ENCODE results near the gene SMAD3. TPM values are rescaled to one million over a fixed set of nuclear protein-coding genes. Genes with fewer than 3 reads are reported as not detected.

The SMAD3 gene
- total and polyA plus RNA-seq, 2 donors (not counting 1 experiment from before 2014, with no cell fraction given): 55.9 to 163 TPM

DNA sequence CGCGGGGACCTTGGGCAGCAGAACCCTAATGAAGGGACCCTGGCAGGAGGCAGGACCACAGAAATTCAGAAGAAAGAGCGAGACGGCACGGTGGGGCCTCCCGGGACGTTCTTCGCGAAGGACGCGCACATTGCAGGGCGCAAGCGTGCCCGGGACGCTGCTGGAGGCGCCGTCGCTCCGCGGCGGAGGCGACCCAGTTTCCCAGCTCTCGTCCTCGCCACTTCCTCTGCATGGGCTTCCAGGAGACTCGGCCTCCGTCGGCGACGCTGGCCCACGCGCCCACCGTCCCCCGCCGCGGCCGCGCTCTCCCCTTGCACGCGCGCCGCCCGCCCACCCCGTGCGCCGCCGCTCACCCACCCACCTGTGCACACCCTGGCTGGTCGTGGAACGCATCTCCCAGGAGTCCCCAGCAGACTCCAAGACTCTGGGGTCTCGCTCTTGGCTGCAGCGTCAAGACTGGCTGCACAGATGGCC is 31.8 kb upstream of the SMAD3 start:
- no peaks in the 10 kb centered on the region for H3K79me2 ChIP-seq (ENCODE audit: control insufficient read depth, insufficient read depth, low read length)
- peak; percentile 49 for DNase-seq
- H3K4me2 ChIP-seq (replicated peaks; ENCODE audit: low read depth, low read length, poor library complexity, severe bottlenecking): peak overlapping the region; percentile 87
- peak overlapping the region; percentile 64 for H2AFZ ChIP-seq (ENCODE audit: insufficient read depth, low read depth, low read length, poor library complexity, severe bottlenecking)
- intact Hi-C loops (cut with micrococcal nuclease): no loop called here
- CTCF ChIA-PET: interaction anchor here (1.5 kb wide), 1 partner anchor 270 kb away, joined by 3 read pairs; no protein-coding TSS in a partner anchor
- peak overlapping the region; percentile 54 for H3K9ac ChIP-seq (ENCODE audit: low read length)
- 9% methylated on average over 50 of the region's 50 CpGs for WGBS (ENCODE audit: insufficient coverage)
- no peaks in the 10 kb centered on the region for H4K20me1 ChIP-seq (ENCODE audit: control insufficient read depth, insufficient read depth, low read length, poor library complexity, severe bottlenecking)
- H3K9me3 Mint-ChIP-seq (ENCODE audit: insufficient read depth): no peaks in the 10 kb centered on the region
- H3K4me1 Mint-ChIP-seq: peaks cover 23% of the 10 kb centered on the region
- H3K27me3 ChIP-seq (replicated peaks in 1 of 4; ENCODE audit: control extremely low read depth in 1 of 4, control insufficient read depth in 3 of 4, insufficient read depth in 4 of 4, low read length in 3 of 4): peaks cover 0 to 27% (median 8%) of the 10 kb centered on the region in 4 experiments
- H3K4me3 Mint-ChIP-seq: peak overlapping the region; percentile 70
- TF ChIP-seq EZH2 (IDR thresholded peaks at IDR 0.05; ENCODE audit: borderline replicate concordance, insufficient read depth, low read depth, low read length, poor library complexity, severe bottlenecking): no peak
- TF ChIP-seq, protein P1, sequence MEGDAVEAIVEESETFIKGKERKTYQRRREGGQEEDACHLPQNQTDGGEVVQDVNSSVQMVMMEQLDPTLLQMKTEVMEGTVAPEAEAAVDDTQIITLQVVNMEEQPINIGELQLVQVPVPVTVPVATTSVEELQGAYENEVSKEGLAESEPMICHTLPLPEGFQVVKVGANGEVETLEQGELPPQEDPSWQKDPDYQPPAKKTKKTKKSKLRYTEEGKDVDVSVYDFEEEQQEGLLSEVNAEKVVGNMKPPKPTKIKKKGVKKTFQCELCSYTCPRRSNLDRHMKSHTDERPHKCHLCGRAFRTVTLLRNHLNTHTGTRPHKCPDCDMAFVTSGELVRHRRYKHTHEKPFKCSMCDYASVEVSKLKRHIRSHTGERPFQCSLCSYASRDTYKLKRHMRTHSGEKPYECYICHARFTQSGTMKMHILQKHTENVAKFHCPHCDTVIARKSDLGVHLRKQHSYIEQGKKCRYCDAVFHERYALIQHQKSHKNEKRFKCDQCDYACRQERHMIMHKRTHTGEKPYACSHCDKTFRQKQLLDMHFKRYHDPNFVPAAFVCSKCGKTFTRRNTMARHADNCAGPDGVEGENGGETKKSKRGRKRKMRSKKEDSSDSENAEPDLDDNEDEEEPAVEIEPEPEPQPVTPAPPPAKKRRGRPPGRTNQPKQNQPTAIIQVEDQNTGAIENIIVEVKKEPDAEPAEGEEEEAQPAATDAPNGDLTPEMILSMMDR (IDR thresholded peaks at IDR 0.05): no peak
- ATAC-seq (ENCODE audit: low read depth): peak; percentile 43
- peak overlapping the region; percentile 16 to 58 (median 49) for H3K4me3 ChIP-seq (ENCODE audit: control extremely low read depth in 1 of 5, extremely low read depth in 1 of 5, insufficient read depth in 1 of 5, low read depth in 2 of 5, low read length in 4 of 5)
- no peak overlapping the region for H3K27ac Mint-ChIP-seq
- peaks cover 3% of the 10 kb centered on the region for H3K27me3 Mint-ChIP-seq
- POLR2A ChIA-PET: no interaction called here
- H3K27ac ChIP-seq (ENCODE audit: low read length in 2 of 2): no peak overlapping the region
- H3K4me1 ChIP-seq (ENCODE audit: control insufficient read depth in 2 of 2, insufficient read depth in 2 of 2, low read length in 2 of 2): peaks cover 21 to 25% of the 10 kb centered on the region in 2 donors
- peaks cover 0 to 6% (median 0%) of the 10 kb centered on the region in 3 donors for H3K9me3 ChIP-seq (ENCODE audit: control extremely low read depth in 1 of 3, control insufficient read depth in 2 of 3, insufficient read depth in 1 of 3, low read length in 2 of 3)
- no peaks in the 10 kb centered on the region for H3K36me3 ChIP-seq (replicated peaks in 1 of 2; ENCODE audit: control extremely low read depth in 1 of 2, control insufficient read depth in 1 of 2, extremely low read depth in 1 of 2, insufficient read depth in 2 of 2, low read length in 1 of 2)

DNA sequence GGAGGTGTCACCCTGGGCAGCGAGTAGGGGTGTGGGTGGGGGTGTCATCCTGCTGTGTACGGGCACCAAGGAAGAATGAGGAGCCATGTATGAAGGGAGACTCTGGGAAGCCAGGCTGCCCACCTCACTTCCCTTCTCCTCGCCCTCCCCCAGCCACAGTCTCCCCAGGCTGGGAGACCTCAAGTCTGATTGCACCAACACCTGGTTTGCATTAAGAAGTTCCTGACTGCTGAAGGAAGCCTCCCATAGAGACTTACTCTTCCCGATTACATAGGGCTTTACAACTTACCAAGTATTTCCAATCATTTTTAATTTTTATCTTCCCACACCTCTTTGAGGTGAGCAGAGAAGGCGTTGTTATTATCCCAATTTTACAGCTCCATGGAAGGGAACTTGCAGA is 29.5 kb upstream of the SMAD3 start:
- H3K27me3 Mint-ChIP-seq: peaks cover 3% of the 10 kb centered on the region
- ATAC-seq (ENCODE audit: low read depth): no peak
- Histone ChIP-seq H3K27me3 (replicated peaks in 1 of 4; ENCODE audit: control extremely low read depth in 1 of 4, control insufficient read depth in 3 of 4, insufficient read depth in 4 of 4, low read length in 3 of 4) (peaks cover 0 to 33% (median 8%) of the 10 kb centered on the region in 4 experiments), H3K4me2 (replicated peaks; ENCODE audit: low read depth, low read length, poor library complexity, severe bottlenecking) (no peak overlapping the region), H3K36me3 (replicated peaks in 1 of 2; ENCODE audit: control extremely low read depth in 1 of 2, control insufficient read depth in 1 of 2, extremely low read depth in 1 of 2, insufficient read depth in 2 of 2, low read length in 1 of 2) (no peaks in the 10 kb centered on the region), H3K9me3 (ENCODE audit: control extremely low read depth in 1 of 3, control insufficient read depth in 2 of 3, insufficient read depth in 1 of 3, low read length in 2 of 3) (peaks cover 0 to 6% (median 0%) of the 10 kb centered on the region in 3 donors), H2AFZ (ENCODE audit: insufficient read depth, low read depth, low read length, poor library complexity, severe bottlenecking) (no peak overlapping the region), H3K27ac (ENCODE audit: low read length in 2 of 2) (no peak overlapping the region), H3K4me1 (ENCODE audit: control insufficient read depth in 2 of 2, insufficient read depth in 2 of 2, low read length in 2 of 2) (peaks cover 27 to 36% of the 10 kb centered on the region in 2 donors), H3K4me3 (ENCODE audit: control extremely low read depth in 1 of 5, extremely low read depth in 1 of 5, insufficient read depth in 1 of 5, low read depth in 2 of 5, low read length in 4 of 5) (no peak overlapping the region), H3K9ac (ENCODE audit: low read length) (no peak overlapping the region), H4K20me1 (ENCODE audit: control insufficient read depth, insufficient read depth, low read length, poor library complexity, severe bottlenecking) (no peaks in the 10 kb centered on the region), H3K79me2 (ENCODE audit: control insufficient read depth, insufficient read depth, low read length) (no peaks in the 10 kb centered on the region)
- intact Hi-C loops (cut with micrococcal nuclease): no loop called here
- ChIA-PET CTCF (no interaction called here), POLR2A (no interaction called here)
- H3K9me3 Mint-ChIP-seq (ENCODE audit: insufficient read depth): no peaks in the 10 kb centered on the region
- no peak overlapping the region for H3K4me3 Mint-ChIP-seq
- 88% methylated on average over 3 of the region's 5 CpGs for WGBS (ENCODE audit: insufficient coverage)
- DNase-seq: no peak
- TF ChIP-seq, protein P1 (IDR thresholded peaks at IDR 0.05): no peak
- TF ChIP-seq EZH2 (IDR thresholded peaks at IDR 0.05; ENCODE audit: borderline replicate concordance, insufficient read depth, low read depth, low read length, poor library complexity, severe bottlenecking): no peak
- H3K27ac Mint-ChIP-seq: no peak overlapping the region
- peaks cover 31% of the 10 kb centered on the region for H3K4me1 Mint-ChIP-seq
